ENCODE results near the gene ABITRAM. TPM values are rescaled to one million over a fixed set of nuclear protein-coding genes. Genes with fewer than 3 reads are reported as not detected.

The ABITRAM gene
- total and polyA plus RNA-seq, 2 donors (not counting 3 experiments of a cell fraction or from before 2014, with no cell fraction given): 8.8 to 10.6 TPM

- Histone ChIP-seq H3K79me2 (ENCODE audit: control insufficient read depth, insufficient read depth, low read length) (no peaks in the 10 kb centered on the region), H4K20me1 (replicated peaks; ENCODE audit: control insufficient read depth, extremely low read depth, insufficient read depth, low read length) (no peaks in the 10 kb centered on the region), H3K4me3 (replicated peaks in 1 of 3; ENCODE audit: insufficient read depth in 1 of 3, low read depth in 1 of 3, low read length in 3 of 3) (no peak overlapping the region), H3K27ac (ENCODE audit: insufficient read depth, low read depth, low read length) (no peak overlapping the region), H3K4me1 (ENCODE audit: control insufficient read depth, extremely low read depth, insufficient read depth, low read length) (no peaks in the 10 kb centered on the region), H3K9me3 (replicated peaks; ENCODE audit: control insufficient read depth, insufficient read depth, low read length) (no peaks in the 10 kb centered on the region), H3K9me1 (replicated peaks; ENCODE audit: control insufficient read depth, extremely low read depth, insufficient read depth, low read length) (no peaks in the 10 kb centered on the region), H3K9ac (replicated peaks; ENCODE audit: extremely low read depth, insufficient read depth, low read length) (no peak overlapping the region), H3K27me3 (ENCODE audit: control insufficient read depth in 2 of 2, insufficient read depth in 2 of 2, low read length in 2 of 2) (no peaks in the 10 kb centered on the region), H2AFZ (ENCODE audit: low read depth, low read length) (no peak overlapping the region), H3K4me2 (ENCODE audit: insufficient read depth, low read length) (no peak overlapping the region), H3K36me3 (ENCODE audit: control insufficient read depth in 2 of 2, extremely low read depth in 1 of 2, insufficient read depth in 2 of 2, low read length in 2 of 2) (peaks cover 23 to 27% of the 10 kb centered on the region in 2 experiments)
- TF ChIP-seq FOS (IDR thresholded peaks at IDR 0.05; ENCODE audit: borderline replicate concordance, insufficient read depth, low read length) (no peak), MAX (IDR thresholded peaks at IDR 0.05; ENCODE audit: insufficient read depth, insufficient read length) (no peak), JUN (IDR thresholded peaks at IDR 0.05; ENCODE audit: borderline replicate concordance, insufficient read depth, insufficient read length, low read depth) (no peak), POLR2A (IDR thresholded peaks at IDR 0.05; ENCODE audit: low read depth, low read length) (no peak)
- dilution Hi-C loops (cut with MboI; ENCODE audit: extremely low pct_ligation_motif_present, low sequenced_read_pairs) (no loop called here), intact Hi-C loops (cut with micrococcal nuclease) (no loop called here)
- POLR2A ChIA-PET: no interaction called here
- DNase-seq (ENCODE audit: low read depth, low spot score): no peak
- FAIRE-seq: no peak
- BruUV-seq (replicated peaks): no TSS peak
- CTCF ChIA-PET: interaction anchor here (0.6 to 1.0 kb wide), 2 partner anchors 17 to 1405 kb away, joined by 3 to 4 read pairs; no protein-coding TSS in a partner anchor
Observed at GRCh38 chr9:108904161-108904560, 30.0 kb upstream of the ABITRAM start.

- Histone ChIP-seq H4K20me1 (replicated peaks; ENCODE audit: control insufficient read depth, extremely low read depth, insufficient read depth, low read length) (no peaks in the 10 kb centered on the region), H3K4me1 (ENCODE audit: control insufficient read depth, extremely low read depth, insufficient read depth, low read length) (no peaks in the 10 kb centered on the region), H3K27me3 (ENCODE audit: control insufficient read depth in 2 of 2, insufficient read depth in 2 of 2, low read length in 2 of 2) (no peaks in the 10 kb centered on the region), H3K79me2 (ENCODE audit: control insufficient read depth, insufficient read depth, low read length) (no peaks in the 10 kb centered on the region), H3K36me3 (ENCODE audit: control insufficient read depth in 2 of 2, extremely low read depth in 1 of 2, insufficient read depth in 2 of 2, low read length in 2 of 2) (peaks cover 23 to 27% of the 10 kb centered on the region in 2 experiments), H3K4me2 (ENCODE audit: insufficient read depth, low read length) (no peak overlapping the region), H3K4me3 (replicated peaks in 1 of 3; ENCODE audit: insufficient read depth in 1 of 3, low read depth in 1 of 3, low read length in 3 of 3) (no peak overlapping the region), H2AFZ (ENCODE audit: low read depth, low read length) (no peak overlapping the region), H3K9ac (replicated peaks; ENCODE audit: extremely low read depth, insufficient read depth, low read length) (no peak overlapping the region), H3K9me1 (replicated peaks; ENCODE audit: control insufficient read depth, extremely low read depth, insufficient read depth, low read length) (no peaks in the 10 kb centered on the region), H3K27ac (ENCODE audit: insufficient read depth, low read depth, low read length) (no peak overlapping the region), H3K9me3 (replicated peaks; ENCODE audit: control insufficient read depth, insufficient read depth, low read length) (no peaks in the 10 kb centered on the region)
- dilution Hi-C loops (cut with MboI; ENCODE audit: extremely low pct_ligation_motif_present, low sequenced_read_pairs) (no loop called here), intact Hi-C loops (cut with micrococcal nuclease) (no loop called here)
- POLR2A ChIA-PET: no interaction called here
- CTCF ChIA-PET: no interaction called here
- DNase-seq (ENCODE audit: low read depth, low spot score): no peak
- FAIRE-seq: no peak
- TF ChIP-seq EZH2 (IDR thresholded peaks at IDR 0.05; ENCODE audit: borderline replicate concordance, low read depth, low read length, severe bottlenecking) (no peak), JUN (IDR thresholded peaks at IDR 0.05; ENCODE audit: borderline replicate concordance, insufficient read depth, insufficient read length, low read depth) (no peak), POLR2A (IDR thresholded peaks at IDR 0.05; ENCODE audit: low read depth, low read length) (no peak), GATA2 (IDR thresholded peaks at IDR 0.05; ENCODE audit: insufficient read depth, insufficient read length, low read depth, low read length) (no peak), MAX (IDR thresholded peaks at IDR 0.05; ENCODE audit: insufficient read depth, insufficient read length) (no peak), POLR2AphosphoS5 (IDR thresholded peaks at IDR 0.05; ENCODE audit: insufficient read depth, low read depth, low read length) (no peak), MYC (IDR thresholded peaks at IDR 0.05; ENCODE audit: low read depth, low read length) (no peak), FOS (IDR thresholded peaks at IDR 0.05; ENCODE audit: borderline replicate concordance, insufficient read depth, low read length) (no peak)
- TF ChIP-seq, protein P1, sequence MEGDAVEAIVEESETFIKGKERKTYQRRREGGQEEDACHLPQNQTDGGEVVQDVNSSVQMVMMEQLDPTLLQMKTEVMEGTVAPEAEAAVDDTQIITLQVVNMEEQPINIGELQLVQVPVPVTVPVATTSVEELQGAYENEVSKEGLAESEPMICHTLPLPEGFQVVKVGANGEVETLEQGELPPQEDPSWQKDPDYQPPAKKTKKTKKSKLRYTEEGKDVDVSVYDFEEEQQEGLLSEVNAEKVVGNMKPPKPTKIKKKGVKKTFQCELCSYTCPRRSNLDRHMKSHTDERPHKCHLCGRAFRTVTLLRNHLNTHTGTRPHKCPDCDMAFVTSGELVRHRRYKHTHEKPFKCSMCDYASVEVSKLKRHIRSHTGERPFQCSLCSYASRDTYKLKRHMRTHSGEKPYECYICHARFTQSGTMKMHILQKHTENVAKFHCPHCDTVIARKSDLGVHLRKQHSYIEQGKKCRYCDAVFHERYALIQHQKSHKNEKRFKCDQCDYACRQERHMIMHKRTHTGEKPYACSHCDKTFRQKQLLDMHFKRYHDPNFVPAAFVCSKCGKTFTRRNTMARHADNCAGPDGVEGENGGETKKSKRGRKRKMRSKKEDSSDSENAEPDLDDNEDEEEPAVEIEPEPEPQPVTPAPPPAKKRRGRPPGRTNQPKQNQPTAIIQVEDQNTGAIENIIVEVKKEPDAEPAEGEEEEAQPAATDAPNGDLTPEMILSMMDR (IDR thresholded peaks at IDR 0.05; ENCODE audit: extremely low read depth in 1 of 2, insufficient read depth in 1 of 2, low read depth in 1 of 2, low read length in 2 of 2): no peak
- BruUV-seq (replicated peaks): no TSS peak
Observed at GRCh38 chr9:108905494-108905893, 28.7 kb upstream of the ABITRAM start.
